SH-SY5Y (cell line): ENCODE measurements around the gene ATP9B.

ENCODE experiments used
- GATA2 ChIP-seq: IDR thresholded peaks from 2 replicates; pipeline ENCODE4 v1.6.1; 2011; ENCODE audit warnings: mild to moderate bottlenecking, low read depth, low read length
- GATA3 ChIP-seq: IDR thresholded peaks from 2 replicates; pipeline ENCODE4 v1.6.1; 2011; ENCODE audit warnings: low read depth, mild to moderate bottlenecking, low read length, moderate library complexity

GRCh38 chr18:79199691-79200374 lies 130.6 kb downstream of the ATP9B start:
- TF ChIP-seq GATA3 (no peak), GATA2 (no peak)
